ENCODE data around the gene RAMP2.

The RAMP2 gene

DNA sequence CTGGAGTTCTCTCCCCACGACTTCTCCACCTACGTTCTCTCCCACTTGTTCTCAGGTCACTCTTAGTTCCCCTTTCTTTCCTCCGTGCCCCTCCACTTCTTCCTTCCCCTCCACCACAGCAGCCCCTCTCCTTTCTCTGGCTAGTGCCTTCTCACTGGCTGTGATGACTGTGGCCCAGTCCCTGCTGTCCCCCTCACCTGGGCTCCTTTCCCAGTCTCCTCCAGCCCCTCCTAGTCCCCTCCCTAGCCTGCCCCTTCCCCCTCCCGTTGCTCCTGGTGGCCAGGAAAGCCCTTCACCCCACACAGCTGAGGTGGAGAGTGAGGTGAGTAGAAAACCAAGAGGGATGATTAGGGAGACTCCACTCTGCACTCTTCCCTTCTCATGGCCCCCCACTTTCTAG, 34.0 kb downstream of the RAMP2 start:
- no peak for DNase-seq (ENCODE audit: low read depth)

DNA sequence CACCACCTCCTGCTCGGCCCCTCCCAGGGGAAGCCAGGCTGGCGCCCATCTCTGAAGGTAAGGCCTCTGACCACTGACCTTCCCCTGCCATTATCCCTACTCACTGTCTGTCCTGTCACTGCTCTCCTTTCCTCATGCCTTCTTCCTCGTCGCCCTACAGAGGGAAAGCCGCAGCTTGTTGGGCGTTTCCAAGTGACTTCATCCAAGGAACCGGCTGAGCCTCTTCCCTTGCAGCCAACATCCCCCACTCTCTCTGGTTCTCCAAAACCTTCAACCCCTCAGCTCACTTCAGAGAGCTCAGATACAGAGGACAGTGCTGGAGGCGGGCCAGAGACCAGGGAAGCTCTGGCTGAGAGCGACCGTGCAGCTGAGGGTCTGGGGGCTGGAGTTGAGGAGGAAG, 34.4 kb downstream of the RAMP2 start:
- no peak for DNase-seq (ENCODE audit: low read depth)

- DNase-seq (ENCODE audit: low read depth): no peak
These were observed 35.2 kb downstream of the RAMP2 start for GRCh38 chr17:42796066-42796758.

GRCh38 chr17:42797067-42798007, 36.3 kb downstream of the RAMP2 start:
- DNase-seq (ENCODE audit: low read depth): no peak

- no peak for DNase-seq (ENCODE audit: low read depth)
These were observed 37.0 kb downstream of the RAMP2 start for GRCh38 chr17:42798011-42798382.

- DNase-seq (ENCODE audit: low read depth): peak; percentile 61
These were observed 37.7 kb downstream of the RAMP2 start, which contains the start of the genes CNTD1 and COA3 for GRCh38 chr17:42798383-42799380. Gene CNTD1 (plus strand): TSS chr17:42798861. CDS start chr17:42799068, 207 bp downstream. Gene COA3 (minus strand): TSS chr17:42798704. CDS start chr17:42798681, 23 bp downstream.

DNA sequence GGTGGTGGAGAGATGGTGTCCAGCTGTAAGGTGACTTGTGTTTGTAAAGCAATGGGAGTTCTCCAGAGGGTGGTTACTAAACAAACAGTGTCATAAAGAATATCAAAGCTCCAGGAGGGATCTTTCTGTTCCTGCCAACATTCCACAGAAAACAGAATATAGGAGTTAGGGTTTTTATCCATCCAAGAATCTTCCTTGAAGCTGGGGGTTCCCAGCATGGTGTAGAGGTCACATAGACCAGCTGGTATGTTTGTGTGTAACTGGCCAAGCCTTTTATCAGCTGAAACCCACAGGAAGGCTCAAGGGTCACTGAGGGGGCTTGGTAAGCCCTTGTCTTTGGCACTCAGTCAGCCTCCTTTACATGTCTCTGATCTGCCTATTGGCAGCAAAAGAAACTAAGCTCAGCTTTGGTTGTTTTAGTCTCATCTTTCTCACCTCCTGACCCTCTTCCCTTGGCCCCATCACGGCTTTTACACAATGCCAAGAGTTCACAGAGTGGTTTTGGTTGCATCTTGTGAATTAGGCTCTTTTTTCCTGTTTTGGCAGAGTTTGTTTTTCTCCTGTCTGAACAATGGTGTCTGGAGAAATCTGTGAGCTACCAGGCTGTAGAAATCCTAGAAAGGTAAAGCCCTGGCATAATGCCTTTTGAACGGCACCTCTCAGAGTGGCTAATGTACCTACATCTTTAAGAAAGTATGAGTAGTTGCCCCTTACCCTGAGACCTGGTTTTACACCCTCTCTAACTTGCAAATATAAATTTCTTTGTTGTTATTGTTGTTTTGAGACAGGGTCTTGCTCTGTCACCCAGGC, 42.3 kb downstream of the RAMP2 start:
- no peak for DNase-seq (ENCODE audit: low read depth)

DNA sequence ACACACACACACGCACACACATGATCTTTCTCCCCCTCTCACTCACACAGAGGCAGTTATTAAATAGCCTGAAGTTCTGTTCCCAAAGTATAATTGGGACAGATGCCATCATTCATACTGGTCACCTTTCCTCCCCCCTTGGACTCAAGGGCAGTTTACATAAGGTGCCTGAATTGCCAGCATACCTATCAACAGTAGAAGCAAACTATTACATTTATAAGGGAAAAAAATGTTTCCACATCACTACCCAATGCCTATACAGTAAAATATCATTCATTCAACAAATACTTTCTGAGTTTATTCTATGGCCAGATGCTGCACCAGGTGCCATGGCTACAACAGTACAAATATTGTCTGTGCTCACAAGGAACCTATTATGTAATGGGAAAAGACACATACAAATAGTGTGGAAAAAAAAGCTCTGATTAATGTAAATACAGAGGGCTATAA, 43.9 kb downstream of the RAMP2 start:
- DNase-seq (ENCODE audit: low read depth): no peak

DNA sequence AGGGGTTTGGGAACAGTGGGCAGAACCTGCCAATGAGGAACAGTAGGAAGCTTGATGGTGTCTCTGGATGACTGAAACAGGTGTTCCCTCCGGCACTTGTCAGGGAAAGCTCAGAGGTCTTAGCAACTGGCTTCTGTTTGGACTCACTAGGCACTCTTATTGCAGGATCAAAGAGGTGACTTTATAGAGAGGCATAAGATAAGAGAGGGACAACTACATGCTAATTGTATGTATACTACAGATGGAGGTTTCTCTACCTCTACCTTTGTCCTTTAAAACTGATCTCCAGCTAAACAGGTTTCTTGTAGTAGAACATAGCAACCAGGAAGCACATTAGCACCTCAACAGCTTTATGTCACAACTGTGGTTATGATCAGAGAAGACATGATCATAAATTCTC, 45.2 kb downstream of the RAMP2 start:
- DNase-seq (ENCODE audit: low read depth): no peak

GRCh38 chr17:42809250-42809649, 48.2 kb downstream of the RAMP2 start:
- no peak for DNase-seq (ENCODE audit: low read depth)

All from activated T-cell treated with anti-CD3 and anti-CD28 coated beads for 1 hour (primary cell).